ENCODE results near the gene FHIT. TPM values are rescaled to one million over a fixed set of nuclear protein-coding genes. Genes with fewer than 3 reads are reported as not detected.

FHIT gene
- total RNA-seq, 1 donor from 2014 or later: 11.5 TPM

DNA sequence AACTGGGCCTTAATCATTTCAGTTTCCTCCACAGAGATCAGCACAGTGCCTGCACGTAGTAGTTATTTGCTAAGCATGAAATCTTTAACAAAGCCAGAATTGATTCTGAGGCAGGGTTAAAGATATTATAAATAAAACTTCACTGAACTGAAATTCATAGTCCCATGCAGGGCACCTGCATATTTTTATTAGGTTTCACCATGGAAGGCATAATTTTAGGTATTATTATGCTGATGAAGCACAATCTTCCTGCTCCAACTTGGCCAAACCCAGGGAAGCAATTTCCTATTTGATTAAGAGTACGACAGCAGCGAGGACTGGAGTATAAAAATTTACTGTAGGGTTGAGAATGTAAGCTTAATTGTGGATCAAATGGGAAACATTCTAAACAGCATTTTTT, 1131.0 kb downstream of the FHIT start:
- Histone ChIP-seq H3K36me3 (ENCODE audit: control insufficient read depth, insufficient read depth, low read length) (no peaks in the 10 kb centered on the region), H3K27me3 (ENCODE audit: control insufficient read depth, insufficient read depth, low read length) (no peaks in the 10 kb centered on the region), H3K4me3 (ENCODE audit: low read depth, low read length) (no peak overlapping the region)
- DNase-seq (ENCODE audit: low read depth): no peak
- TF ChIP-seq, protein P1, sequence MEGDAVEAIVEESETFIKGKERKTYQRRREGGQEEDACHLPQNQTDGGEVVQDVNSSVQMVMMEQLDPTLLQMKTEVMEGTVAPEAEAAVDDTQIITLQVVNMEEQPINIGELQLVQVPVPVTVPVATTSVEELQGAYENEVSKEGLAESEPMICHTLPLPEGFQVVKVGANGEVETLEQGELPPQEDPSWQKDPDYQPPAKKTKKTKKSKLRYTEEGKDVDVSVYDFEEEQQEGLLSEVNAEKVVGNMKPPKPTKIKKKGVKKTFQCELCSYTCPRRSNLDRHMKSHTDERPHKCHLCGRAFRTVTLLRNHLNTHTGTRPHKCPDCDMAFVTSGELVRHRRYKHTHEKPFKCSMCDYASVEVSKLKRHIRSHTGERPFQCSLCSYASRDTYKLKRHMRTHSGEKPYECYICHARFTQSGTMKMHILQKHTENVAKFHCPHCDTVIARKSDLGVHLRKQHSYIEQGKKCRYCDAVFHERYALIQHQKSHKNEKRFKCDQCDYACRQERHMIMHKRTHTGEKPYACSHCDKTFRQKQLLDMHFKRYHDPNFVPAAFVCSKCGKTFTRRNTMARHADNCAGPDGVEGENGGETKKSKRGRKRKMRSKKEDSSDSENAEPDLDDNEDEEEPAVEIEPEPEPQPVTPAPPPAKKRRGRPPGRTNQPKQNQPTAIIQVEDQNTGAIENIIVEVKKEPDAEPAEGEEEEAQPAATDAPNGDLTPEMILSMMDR (IDR thresholded peaks at IDR 0.05; ENCODE audit: insufficient read depth, low read length, poor library complexity, severe bottlenecking): no peak

DNA sequence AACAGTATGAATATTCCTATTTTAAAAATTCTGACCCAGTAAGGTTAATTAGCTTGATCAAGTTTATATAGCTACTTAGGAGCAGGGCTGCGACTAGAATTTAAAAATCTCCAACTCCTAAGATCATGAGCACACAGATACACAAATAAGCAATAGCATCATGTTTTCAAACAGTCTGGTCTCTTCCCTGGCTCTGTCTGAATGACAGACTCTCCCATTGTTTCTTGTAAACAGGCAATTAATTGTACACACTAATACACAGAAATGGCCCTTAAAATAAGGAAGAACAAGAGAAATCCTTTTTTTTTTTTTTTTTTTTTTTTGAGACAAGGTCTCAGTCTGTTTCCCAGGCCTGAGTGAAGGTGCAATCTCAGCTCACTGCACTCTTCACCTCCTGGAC, 1137.1 kb downstream of the FHIT start:
- Histone ChIP-seq H3K27me3 (ENCODE audit: control insufficient read depth, insufficient read depth, low read length) (no peaks in the 10 kb centered on the region), H3K36me3 (ENCODE audit: control insufficient read depth, insufficient read depth, low read length) (no peaks in the 10 kb centered on the region), H3K4me3 (ENCODE audit: low read depth, low read length) (no peak overlapping the region)
- TF ChIP-seq, protein P1 (IDR thresholded peaks at IDR 0.05; ENCODE audit: insufficient read depth, low read length, poor library complexity, severe bottlenecking): no peak
- DNase-seq (ENCODE audit: low read depth): no peak

DNA sequence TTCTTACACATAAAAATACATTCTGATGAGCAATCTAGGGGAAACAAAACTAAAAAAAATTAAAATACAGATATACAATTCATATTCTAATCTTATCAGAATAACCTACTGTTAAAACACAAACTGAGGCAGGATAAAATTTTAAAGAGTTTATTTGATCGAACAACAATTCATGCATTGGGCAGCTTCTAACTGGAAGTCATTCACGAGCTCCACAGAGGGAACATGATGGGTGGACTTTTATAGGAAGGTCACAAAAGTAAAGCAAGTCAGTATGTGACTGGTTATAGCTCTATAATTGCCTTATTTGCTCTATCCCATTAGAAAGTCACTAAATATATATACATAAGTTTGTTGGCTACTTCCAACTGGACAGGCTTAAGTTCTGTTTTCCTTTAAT, 1144.0 kb downstream of the FHIT start:
- no peak for DNase-seq (ENCODE audit: low read depth)
- H3K27me3 ChIP-seq (ENCODE audit: control insufficient read depth, insufficient read depth, low read length): no peaks in the 10 kb centered on the region
- no peak overlapping the region for H3K4me3 ChIP-seq (ENCODE audit: low read depth, low read length)
- H3K36me3 ChIP-seq (ENCODE audit: control insufficient read depth, insufficient read depth, low read length): no peaks in the 10 kb centered on the region
- TF ChIP-seq, protein P1 (IDR thresholded peaks at IDR 0.05; ENCODE audit: insufficient read depth, low read length, poor library complexity, severe bottlenecking): no peak

DNA sequence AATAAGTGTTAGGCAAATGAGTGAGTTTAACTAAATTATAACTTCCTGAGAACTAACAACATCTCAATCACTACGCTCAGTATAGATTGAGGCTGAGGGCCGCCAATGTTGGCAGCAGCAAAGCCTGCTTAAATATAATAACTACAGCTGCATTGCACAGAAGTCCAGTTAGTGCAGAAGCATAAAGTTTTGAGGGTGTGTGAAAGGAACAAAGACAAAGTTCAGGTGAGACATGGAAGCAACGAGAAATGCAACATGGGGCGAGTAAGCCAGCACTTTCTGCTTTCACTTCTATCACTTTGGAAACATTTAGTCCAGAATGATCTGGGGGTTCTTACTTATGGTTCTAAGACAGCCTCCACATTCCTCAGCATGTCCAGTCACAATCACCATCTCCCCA, 1149.1 kb downstream of the FHIT start:
- Histone ChIP-seq H3K4me3 (ENCODE audit: low read depth, low read length) (no peak overlapping the region), H3K27me3 (ENCODE audit: control insufficient read depth, insufficient read depth, low read length) (no peaks in the 10 kb centered on the region), H3K36me3 (ENCODE audit: control insufficient read depth, insufficient read depth, low read length) (no peaks in the 10 kb centered on the region)
- TF ChIP-seq, protein P1 (IDR thresholded peaks at IDR 0.05; ENCODE audit: insufficient read depth, low read length, poor library complexity, severe bottlenecking): no peak
- DNase-seq (ENCODE audit: low read depth): no peak

DNA sequence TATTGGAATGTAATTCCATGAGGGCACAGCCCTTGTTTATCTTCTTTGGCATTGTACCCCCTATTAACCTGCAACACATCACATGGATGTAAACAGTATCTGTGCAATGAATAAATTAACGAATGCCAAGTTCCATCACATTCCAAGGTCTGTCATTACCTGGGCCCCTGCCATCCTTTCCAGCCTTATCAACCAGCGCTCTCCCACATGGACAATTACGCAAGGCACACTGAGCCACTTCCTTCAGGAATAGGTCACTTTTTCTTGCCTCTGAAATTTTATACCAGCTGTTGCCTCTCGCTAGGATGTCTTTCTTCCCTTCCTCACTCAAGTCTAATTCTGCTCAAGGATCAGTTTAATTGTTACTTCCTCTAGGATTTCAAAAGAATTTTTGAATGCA, 1149.6 kb downstream of the FHIT start:
- TF ChIP-seq, protein P1 (IDR thresholded peaks at IDR 0.05; ENCODE audit: insufficient read depth, low read length, poor library complexity, severe bottlenecking): no peak
- H3K36me3 ChIP-seq (ENCODE audit: control insufficient read depth, insufficient read depth, low read length): no peaks in the 10 kb centered on the region
- H3K4me3 ChIP-seq (ENCODE audit: low read depth, low read length): no peak overlapping the region
- no peaks in the 10 kb centered on the region for H3K27me3 ChIP-seq (ENCODE audit: control insufficient read depth, insufficient read depth, low read length)
- DNase-seq (ENCODE audit: low read depth): no peak

DNA sequence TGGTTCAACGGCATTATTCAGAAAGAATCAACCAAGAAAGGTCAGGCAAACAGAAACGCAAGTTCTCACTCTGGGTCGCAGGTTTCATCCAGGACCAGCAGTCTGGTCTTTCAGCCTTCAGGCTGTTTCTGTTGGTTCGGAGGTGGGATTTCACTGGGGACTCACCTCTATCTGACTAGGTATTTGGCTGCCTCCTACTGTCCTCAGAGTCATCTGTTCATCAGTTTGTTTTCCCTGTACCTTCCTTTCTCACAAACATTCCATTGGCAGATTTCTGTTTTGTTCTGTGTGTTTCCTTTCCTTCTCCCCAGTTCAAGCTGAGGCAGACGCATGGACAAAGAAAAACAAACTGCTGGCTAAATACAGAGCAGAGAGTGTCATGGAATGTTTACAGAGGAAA, 1154.8 kb downstream of the FHIT start:
- Histone ChIP-seq H3K4me3 (ENCODE audit: low read depth, low read length) (no peak overlapping the region), H3K27me3 (ENCODE audit: control insufficient read depth, insufficient read depth, low read length) (no peaks in the 10 kb centered on the region), H3K36me3 (ENCODE audit: control insufficient read depth, insufficient read depth, low read length) (no peaks in the 10 kb centered on the region)
- DNase-seq (ENCODE audit: low read depth): no peak
- TF ChIP-seq, protein P1 (IDR thresholded peaks at IDR 0.05; ENCODE audit: insufficient read depth, low read length, poor library complexity, severe bottlenecking): no peak

All from kidney epithelial cell (primary cell).